K562 (cell line): Measurements from ENCODE around the gene AS3MT.

ENCODE experiments used
- CTCF ChIP-seq, 3 experiments: IDR thresholded peaks in 2 of 3; conservative IDR thresholded peaks in 1 of 3; 2 replicates each; pipeline ENCODE4 v1.5.1; 2011 to 2012; ENCODE audit warnings: low read length in 3 of 3, mild to moderate bottlenecking in 3 of 3, control low read depth in 2 of 3, improper control_type of control experiment in 1 of 3, inconsistent platforms in 1 of 3, low read depth in 1 of 3, mixed read lengths in 1 of 3, moderate library complexity in 1 of 3; ENCODE audit not compliant: insufficient read depth in 2 of 3
- DLX4 ChIP-seq: fragments of 250-450 bp; sonication (Bioruptor Pico); IDR thresholded peaks from 2 replicates; pipeline ENCODE4 v1.6.1; 2021; ENCODE audit warnings: mild to moderate bottlenecking
- GATAD2B ChIP-seq: fragments of 450-650 bp; IDR thresholded peaks from 2 replicates; pipeline ENCODE4 v1.6.1; 2017; ENCODE audit warnings: mild to moderate bottlenecking, borderline replicate concordance
- KLF10 ChIP-seq: fragments of 250-450 bp; sonication (Bioruptor Pico); IDR thresholded peaks from 2 replicates; pipeline ENCODE4 v1.6.1; 2021; ENCODE audit warnings: matching md5 sums
- MYNN ChIP-seq, 2 experiments: sonication (generic); formaldehyde crosslinking in 1 of 2; IDR thresholded peaks; 2 replicates each; pipeline versions ENCODE4 v1.5.0 to v1.6.1; 2016 to 2020; ENCODE audit warnings: antibody characterized with exemption in 1 of 2, missing genetic modification reagents in 1 of 2
- PRDM10 ChIP-seq: fragments of 450-650 bp; IDR thresholded peaks from 2 replicates; pipeline ENCODE4 v1.6.1; 2018; ENCODE audit not compliant: partially characterized antibody
- SMARCC2 ChIP-seq: fragments of 450-650 bp; IDR thresholded peaks from 2 replicates; pipeline ENCODE4 v1.6.1; 2017; ENCODE audit warnings: antibody characterized with exemption, moderate library complexity, mild to moderate bottlenecking, low read depth
- TGIF2 ChIP-seq: sonication (generic); formaldehyde crosslinking; IDR thresholded peaks from 2 replicates; pipeline ENCODE4 v1.8.1; 2022; ENCODE audit warnings: mild to moderate bottlenecking, missing genetic modification reagents, moderate library complexity
- XRCC5 ChIP-seq: fragments of 200-400 bp; formaldehyde crosslinking; IDR thresholded peaks from 2 replicates; pipeline ENCODE4 v1.6.1; 2017; ENCODE audit warnings: low read depth, mild to moderate bottlenecking, low read length
- ZNF274 ChIP-seq: IDR thresholded peaks from 2 replicates; pipeline ENCODE4 v1.6.1; 2011; ENCODE audit warnings: low read depth, mild to moderate bottlenecking, low read length, moderate library complexity, borderline replicate concordance

- TF ChIP-seq SMARCC2 (no peak), TGIF2 (no peak), CTCF (IDR thresholded peaks at IDR 0.05 in 2 of 3, conservative IDR thresholded peaks at IDR 0.05 in 1 of 3; ENCODE audit: insufficient read depth in 2 of 3, low read depth in 1 of 3, low read length in 3 of 3) (no peak), DLX4 (CRISPR knock-in tag) (no peak), GATAD2B (no peak), PRDM10 (no peak), XRCC5 (no peak), KLF10 (no peak), MYNN (IDR thresholded peaks at IDR 0.05) (no peak), MYNN (CRISPR knock-in tag; IDR thresholded peaks at IDR 0.05) (no peak), ZNF274 (no peak)
Measured at GRCh38 chr10:102834143-102834542, 35.1 kb upstream of the AS3MT start.
